Breast epithelium (tissue), 4 donors: ENCODE measurements around the gene FAM168A. TPM values are rescaled to one million over a fixed set of nuclear protein-coding genes. Genes with fewer than 3 reads are reported as not detected.

Experiments used
- DNase-seq, 2 donors: peaks; one replicate each; pipeline ENCODE4 v3.0.0-alpha.2; 2019; ENCODE audit warnings: low spot score in 2 of 2
- H3K27ac ChIP-seq, 2 donors: fragments of 200-600 bp; sonication (generic) in 1 of 2; one replicate each; pipeline ENCODE4 v1.5.1; 2016 to 2019; ENCODE audit warnings: mild to moderate bottlenecking in 1 of 2
- H3K27me3 ChIP-seq, 2 donors: fragments of 200-600 bp; sonication (generic) in 1 of 2; one replicate each; pipeline versions ENCODE4 v1.5.1 to v1.6.0; 2017 to 2019; ENCODE audit warnings: control low read depth in 1 of 2, mild to moderate bottlenecking in 1 of 2
- H3K36me3 ChIP-seq: fragments of 200-600 bp; one replicate; pipeline ENCODE4 v1.5.1; 2019
- H3K4me1 ChIP-seq, 2 donors: fragments of 200-600 bp; sonication (generic); one replicate each; pipeline ENCODE4 v1.5.1; 2016 to 2019; ENCODE audit warnings: control low read depth in 1 of 2
- H3K4me3 ChIP-seq, 3 donors: fragments of 200-600 bp; sonication (generic); 1 replicate in 2 of 3; 2 replicates in 1 of 3; pipeline ENCODE4 v1.5.1; 2016 to 2019; ENCODE audit warnings: mild to moderate bottlenecking in 3 of 3, moderate library complexity in 2 of 3
- H3K9me3 ChIP-seq, 2 donors: fragments of 200-600 bp; sonication (generic) in 1 of 2; one replicate each; pipeline ENCODE4 v1.5.1; 2016 to 2019; ENCODE audit warnings: control low read depth in 1 of 2
- POLR2A ChIP-seq: fragments of 450-650 bp; IDR thresholded peaks from one replicate; pipeline ENCODE4 v1.6.1; 2016; ENCODE audit warnings: antibody characterized with exemption, mild to moderate bottlenecking, moderate library complexity
- POLR2AphosphoS5 ChIP-seq, 3 donors: sonication (generic); formaldehyde crosslinking; IDR thresholded peaks; one replicate each; pipeline ENCODE4 v1.6.1; 2017; ENCODE audit warnings: antibody characterized with exemption in 3 of 3
- intact Hi-C: fragments of 100-400 bp; cut with DNase I; formaldehyde crosslinking; loops from one replicate; pipeline ENCODE4 v1.15.1; 2023; ENCODE audit warnings: low total_unique reads
- total RNA-seq, 3 donors: library from RNA; depleted of rRNA; stranded (reverse); fragments of >200 nt; gene quantifications; one replicate each; pipeline ENCODE4 v1.1.0, GENCODE V29; 2016
- TF ChIP-seq, protein P1 (sequence below), 3 donors: fragments of 450-650 bp; IDR thresholded peaks; one replicate each; pipeline ENCODE4 v1.5.1; 2016 to 2017; ENCODE audit warnings: antibody characterized with exemption in 3 of 3, mild to moderate bottlenecking in 3 of 3, moderate library complexity in 3 of 3

The FAM168A gene
- total RNA-seq, 3 donors from 2014 or later, result 26.5 to 41.9 (median 28.8) TPM

DNA sequence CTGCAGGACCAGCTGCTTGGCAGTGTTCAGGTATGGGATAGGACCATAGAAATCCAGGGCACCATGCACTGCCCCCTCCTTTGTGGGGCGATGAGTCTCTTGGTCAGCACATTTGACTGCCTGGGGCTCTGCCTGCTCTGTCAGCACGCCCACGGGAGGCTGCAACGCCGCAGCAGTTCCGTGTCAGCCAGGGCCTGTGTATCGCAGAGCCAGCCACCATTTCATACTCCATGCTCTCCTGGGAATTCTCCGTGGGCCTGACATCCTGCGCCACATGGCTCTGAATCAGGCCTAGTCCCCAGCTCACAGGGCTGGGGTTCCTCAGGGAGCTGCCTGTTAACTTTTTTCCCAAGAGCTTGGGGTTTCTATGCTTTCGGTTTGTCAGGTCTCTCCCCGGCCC, 238.6 kb downstream of the FAM168A start:
- H3K36me3 ChIP-seq, result peaks cover 6% of the 10 kb centered on the region
- TF ChIP-seq POLR2A (no peak), POLR2AphosphoS5 (IDR thresholded peaks at IDR 0.05) (peak in 1 of 3 donors; percentile 13)
- TF ChIP-seq, protein P1, sequence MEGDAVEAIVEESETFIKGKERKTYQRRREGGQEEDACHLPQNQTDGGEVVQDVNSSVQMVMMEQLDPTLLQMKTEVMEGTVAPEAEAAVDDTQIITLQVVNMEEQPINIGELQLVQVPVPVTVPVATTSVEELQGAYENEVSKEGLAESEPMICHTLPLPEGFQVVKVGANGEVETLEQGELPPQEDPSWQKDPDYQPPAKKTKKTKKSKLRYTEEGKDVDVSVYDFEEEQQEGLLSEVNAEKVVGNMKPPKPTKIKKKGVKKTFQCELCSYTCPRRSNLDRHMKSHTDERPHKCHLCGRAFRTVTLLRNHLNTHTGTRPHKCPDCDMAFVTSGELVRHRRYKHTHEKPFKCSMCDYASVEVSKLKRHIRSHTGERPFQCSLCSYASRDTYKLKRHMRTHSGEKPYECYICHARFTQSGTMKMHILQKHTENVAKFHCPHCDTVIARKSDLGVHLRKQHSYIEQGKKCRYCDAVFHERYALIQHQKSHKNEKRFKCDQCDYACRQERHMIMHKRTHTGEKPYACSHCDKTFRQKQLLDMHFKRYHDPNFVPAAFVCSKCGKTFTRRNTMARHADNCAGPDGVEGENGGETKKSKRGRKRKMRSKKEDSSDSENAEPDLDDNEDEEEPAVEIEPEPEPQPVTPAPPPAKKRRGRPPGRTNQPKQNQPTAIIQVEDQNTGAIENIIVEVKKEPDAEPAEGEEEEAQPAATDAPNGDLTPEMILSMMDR (IDR thresholded peaks at IDR 0.05), result no peak
- peak overlapping the region; percentile 52 to 79 for H3K27ac ChIP-seq
- peak overlapping the region in 1 of 3 donors; percentile 43 for H3K4me3 ChIP-seq
- H3K27me3 ChIP-seq, result no peaks in the 10 kb centered on the region
- intact Hi-C loops, result no loop called here
- DNase-seq, result no peak
- no peaks in the 10 kb centered on the region for H3K4me1 ChIP-seq
- H3K9me3 ChIP-seq, result no peaks in the 10 kb centered on the region

- no peak for DNase-seq
- no peak overlapping the region for H3K27ac ChIP-seq
- TF ChIP-seq POLR2AphosphoS5 (IDR thresholded peaks at IDR 0.05) (no peak), POLR2A (no peak)
- TF ChIP-seq, protein P1 (IDR thresholded peaks at IDR 0.05), result no peak
- no peaks in the 10 kb centered on the region for H3K27me3 ChIP-seq
- intact Hi-C loops, result no loop called here
- no peaks in the 10 kb centered on the region for H3K9me3 ChIP-seq
- H3K36me3 ChIP-seq, result no peaks in the 10 kb centered on the region
- H3K4me3 ChIP-seq, result no peak overlapping the region
- no peaks in the 10 kb centered on the region for H3K4me1 ChIP-seq
Observed at GRCh38 chr11:73358071-73358470, 239.8 kb downstream of the FAM168A start.

GRCh38 chr11:73356979-73357860, 240.7 kb downstream of the FAM168A start:
- no peaks in the 10 kb centered on the region for H3K27me3 ChIP-seq
- H3K4me3 ChIP-seq, result no peak overlapping the region
- H3K9me3 ChIP-seq, result no peaks in the 10 kb centered on the region
- intact Hi-C loops, result no loop called here
- TF ChIP-seq, protein P1 (IDR thresholded peaks at IDR 0.05), result no peak
- TF ChIP-seq POLR2A (no peak), POLR2AphosphoS5 (IDR thresholded peaks at IDR 0.05) (no peak)
- H3K36me3 ChIP-seq, result no peaks in the 10 kb centered on the region
- H3K4me1 ChIP-seq, result no peaks in the 10 kb centered on the region
- no peak overlapping the region for H3K27ac ChIP-seq
- no peak for DNase-seq

- H3K36me3 ChIP-seq, result no peaks in the 10 kb centered on the region
- H3K27ac ChIP-seq, result no peak overlapping the region
- H3K4me3 ChIP-seq, result no peak overlapping the region
- no peak for DNase-seq
- intact Hi-C loops, result no loop called here
- no peaks in the 10 kb centered on the region for H3K4me1 ChIP-seq
- H3K9me3 ChIP-seq, result no peaks in the 10 kb centered on the region
- H3K27me3 ChIP-seq, result no peaks in the 10 kb centered on the region
- TF ChIP-seq POLR2A, result no peak
- TF ChIP-seq, protein P1 (IDR thresholded peaks at IDR 0.05), result no peak
- TF ChIP-seq POLR2AphosphoS5 (IDR thresholded peaks at IDR 0.05), result no peak
Observed at GRCh38 chr11:73355109-73355508, 242.8 kb downstream of the FAM168A start.

DNA sequence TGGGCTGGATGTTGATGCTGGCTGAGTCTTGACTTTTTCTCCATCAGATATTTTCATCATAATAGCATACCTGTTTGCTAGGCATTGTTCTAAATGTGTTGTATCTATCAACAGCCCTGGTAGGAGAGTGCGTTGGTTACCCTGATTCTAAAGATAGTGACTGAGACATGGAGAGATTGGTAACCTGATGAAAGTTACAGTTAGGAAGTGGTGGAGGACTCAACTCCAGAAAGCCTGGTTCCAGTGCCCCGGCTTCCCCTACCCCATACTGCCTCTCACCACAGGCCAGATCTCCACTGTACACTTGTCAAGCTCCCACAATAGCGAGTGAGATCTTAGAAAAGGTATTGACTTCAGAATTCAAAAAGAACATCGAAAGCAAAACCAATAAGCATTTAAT, 244.5 kb downstream of the FAM168A start:
- TF ChIP-seq, protein P1 (IDR thresholded peaks at IDR 0.05), result no peak
- no peak for TF ChIP-seq POLR2AphosphoS5 (IDR thresholded peaks at IDR 0.05)
- TF ChIP-seq POLR2A, result no peak
- H3K4me1 ChIP-seq, result no peaks in the 10 kb centered on the region
- intact Hi-C loops, result no loop called here
- no peaks in the 10 kb centered on the region for H3K9me3 ChIP-seq
- no peak overlapping the region for H3K4me3 ChIP-seq
- no peak overlapping the region for H3K27ac ChIP-seq
- no peaks in the 10 kb centered on the region for H3K36me3 ChIP-seq
- no peak for DNase-seq
- no peaks in the 10 kb centered on the region for H3K27me3 ChIP-seq
